Limb (tissue), 2 donors: ENCODE results near the gene TMEM63B.
"Not testable (repeated sequence)": the region's sequence is repeated elsewhere in the genome, so short reads cannot be mapped to it uniquely, and the experiment has no call there.

Source experiments
- DNase-seq, 2 donors: peaks; one replicate each; pipeline ENCODE4 v3.0.0-alpha.2; 2016; ENCODE audit errors: extremely low spot score in 2 of 2

Gene TMEM63B

GRCh38 chr6:44127186-44128019 lies at the start of gene TMEM63B, which contains the start of gene MRPL14:
Gene TMEM63B (plus strand): TSS chr6:44127554. CDS start chr6:44134585, 7,031 bp downstream.
Gene MRPL14 (minus strand): TSS chr6:44127452. CDS start chr6:44116611, 10,841 bp downstream.
- DNase-seq: peak; percentile 92 to 96

GRCh38 chr6:44078219-44078826 lies 49.0 kb upstream of the TMEM63B start:
- no peak for DNase-seq

- DNase-seq: peak; percentile 83 to 85
These were observed 48.3 kb upstream of the TMEM63B start for GRCh38 chr6:44078827-44079671.

- no peak for DNase-seq
These were observed 47.7 kb upstream of the TMEM63B start for GRCh38 chr6:44079672-44080071.

- no peak for DNase-seq
These were observed 46.5 kb upstream of the TMEM63B start for GRCh38 chr6:44080561-44081521.

- DNase-seq: no peak
These were observed 45.6 kb upstream of the TMEM63B start for GRCh38 chr6:44081753-44082152.

GRCh38 chr6:44082872-44083321 lies 44.5 kb upstream of the TMEM63B start:
- DNase-seq: no peak

- no peak for DNase-seq
These were observed 42.9 kb upstream of the TMEM63B start for GRCh38 chr6:44084231-44085014.

GRCh38 chr6:44085219-44085618 lies 42.1 kb upstream of the TMEM63B start:
- DNase-seq: no peak

GRCh38 chr6:44086931-44087574 lies 40.3 kb upstream of the TMEM63B start:
- no peak for DNase-seq

- DNase-seq: no peak
These were observed 39.7 kb upstream of the TMEM63B start for GRCh38 chr6:44087623-44088022.

- no peak for DNase-seq
These were observed 38.3 kb upstream of the TMEM63B start for GRCh38 chr6:44088827-44089590.

GRCh38 chr6:44090465-44090864 lies 36.9 kb upstream of the TMEM63B start:
- DNase-seq: no peak

- not testable (repeated sequence) for DNase-seq
These were observed 36.0 kb upstream of the TMEM63B start for GRCh38 chr6:44091356-44091755.

GRCh38 chr6:44091981-44092884 lies 35.1 kb upstream of the TMEM63B start:
- DNase-seq: no peak

GRCh38 chr6:44093066-44093465 lies 34.3 kb upstream of the TMEM63B start:
- DNase-seq: no peak

- DNase-seq: no peak
These were observed 33.5 kb upstream of the TMEM63B start for GRCh38 chr6:44093750-44094402.
